IMR-90 (cell line): ENCODE results near the gene PREB. TPM values are rescaled to one million over a fixed set of nuclear protein-coding genes. Genes with fewer than 3 reads are reported as not detected.
A peak's percentile ranks its signal among the peaks of the same experiment; 100 is the strongest.

Source experiments
- ATAC-seq: fragments of 200-7000 bp; cut with Tn5 transposase; 2 replicates; pipeline ENCODE4 v1.9.1; 2020; ENCODE audit warnings: low read depth, mild to moderate bottlenecking, moderate library complexity
- BruUV-seq: library from RNA; stranded (reverse); fragments of 400-500 nt; replicated peaks from 2 replicates; lab custom pipeline; 2021; lab: Mats Ljungman, UMichigan
- CTCF ChIA-PET: fragments of 300-600 bp; formaldehyde crosslinking; extraction: SDS; loops from one replicate; lab custom pipeline; 2021; ENCODE audit warnings: antibody characterized with exemption; lab: Yijun Ruan, JAX
- POLR2A ChIA-PET: fragments of 300-600 bp; sonication (Branson Sonifier 250); formaldehyde crosslinking; loops from one replicate; lab custom pipeline; 2022; ENCODE audit warnings: antibody characterized with exemption; ENCODE audit not compliant: unreplicated experiment; lab: Charles Lee
- DNase-seq: peaks from one replicate; pipeline ENCODE4 v3.0.0; 2013
- H2AFZ ChIP-seq: replicated peaks from 2 replicates; pipeline ENCODE3; 2013; ENCODE audit warnings: low read length, mild to moderate bottlenecking; ENCODE audit not compliant: poor library complexity
- H2AK5ac ChIP-seq: 2 replicates; pipeline ENCODE4 v1.6.1; 2013; ENCODE audit warnings: low read depth, low read length, inconsistent platforms
- H2AK9ac ChIP-seq: replicated peaks from 2 replicates; pipeline ENCODE3; 2013; ENCODE audit warnings: mild to moderate bottlenecking, low read depth, low read length, moderate library complexity; ENCODE audit not compliant: poor library complexity
- H2BK120ac ChIP-seq: 2 replicates; pipeline ENCODE4 v1.6.1; 2013; ENCODE audit warnings: low read depth, low read length, inconsistent platforms
- H2BK15ac ChIP-seq: 3 replicates; pipeline ENCODE4 v1.6.1; 2013; ENCODE audit warnings: low read depth, low read length, inconsistent platforms
- H2BK20ac ChIP-seq: 2 replicates; pipeline ENCODE4 v1.6.1; 2013; ENCODE audit warnings: low read depth, mild to moderate bottlenecking, inconsistent platforms, low read length, moderate library complexity
- H2BK5ac ChIP-seq: 2 replicates; pipeline ENCODE4 v1.6.1; 2013; ENCODE audit warnings: mild to moderate bottlenecking, low read depth, low read length, inconsistent platforms; ENCODE audit not compliant: poor library complexity, severe bottlenecking
- H3K14ac ChIP-seq: replicated peaks from 2 replicates; pipeline ENCODE4 v1.6.1; 2013; ENCODE audit warnings: low read depth, low read length, inconsistent platforms
- H3K18ac ChIP-seq: 2 replicates; pipeline ENCODE4 v1.6.1; 2013; ENCODE audit warnings: low read depth, low read length, control low read depth
- H3K23ac ChIP-seq: 2 replicates; pipeline ENCODE4 v1.6.1; 2013; ENCODE audit warnings: low read depth, low read length, inconsistent platforms
- H3K27ac ChIP-seq: 2 replicates; pipeline ENCODE4 v1.5.1; 2013; ENCODE audit warnings: mild to moderate bottlenecking, control low read depth, low read length; ENCODE audit not compliant: insufficient read depth
- H3K27me3 ChIP-seq: 2 replicates; pipeline ENCODE4 v1.6.1; 2013; ENCODE audit warnings: low read length; ENCODE audit not compliant: control insufficient read depth, insufficient read depth
- H3K36me3 ChIP-seq: 2 replicates; pipeline ENCODE4 v1.6.1; 2013; ENCODE audit warnings: low read length, mixed read lengths; ENCODE audit not compliant: control insufficient read depth, insufficient read depth
- H3K4ac ChIP-seq: 2 replicates; pipeline ENCODE4 v1.6.1; 2013; ENCODE audit warnings: low read depth, low read length, inconsistent platforms
- H3K4me1 ChIP-seq: 2 replicates; pipeline ENCODE4 v1.6.1; 2013; ENCODE audit warnings: low read length, mixed read lengths; ENCODE audit not compliant: control insufficient read depth, insufficient read depth
- H3K4me2 ChIP-seq: 2 replicates; pipeline ENCODE4 v1.6.1; 2013; ENCODE audit warnings: low read depth, mild to moderate bottlenecking, control low read depth, low read length, moderate library complexity
- H3K4me3 ChIP-seq: 2 replicates; pipeline ENCODE4 v1.5.1; 2013; ENCODE audit warnings: low read depth, mild to moderate bottlenecking, control low read depth, low read length, moderate library complexity; ENCODE audit not compliant: insufficient read depth
- H3K56ac ChIP-seq: 2 replicates; pipeline ENCODE4 v1.6.1; 2013; ENCODE audit warnings: low read length, inconsistent platforms; ENCODE audit not compliant: insufficient read depth; ENCODE audit errors: extremely low read depth
- H3K79me1 ChIP-seq, 2 experiments: 2 replicates each; pipeline ENCODE4 v1.6.1; 2013; ENCODE audit warnings: low read length in 2 of 2, inconsistent platforms in 1 of 2, low read depth in 1 of 2
- H3K9ac ChIP-seq: 2 replicates; pipeline ENCODE4 v1.6.1; 2013; ENCODE audit warnings: low read depth, low read length, control low read depth
- H3K9me1 ChIP-seq: 2 replicates; pipeline ENCODE4 v1.6.1; 2013; ENCODE audit warnings: low read length, inconsistent platforms; ENCODE audit not compliant: insufficient read depth
- H3K9me3 ChIP-seq: 2 replicates; pipeline ENCODE4 v1.6.1; 2013; ENCODE audit warnings: low read length; ENCODE audit not compliant: control insufficient read depth, insufficient read depth
- H4K20me1 ChIP-seq: 2 replicates; pipeline ENCODE4 v1.6.1; 2013; ENCODE audit warnings: low read length, inconsistent platforms; ENCODE audit not compliant: insufficient read depth
- H4K5ac ChIP-seq: 2 replicates; pipeline ENCODE4 v1.6.1; 2013; ENCODE audit warnings: mild to moderate bottlenecking, low read depth, low read length, control low read depth
- H4K8ac ChIP-seq, 2 experiments: 2 replicates each; pipeline ENCODE4 v1.6.1; 2013; ENCODE audit warnings: low read depth in 2 of 2, low read length in 2 of 2, control low read depth in 1 of 2, inconsistent platforms in 1 of 2
- H4K91ac ChIP-seq: 2 replicates; pipeline ENCODE4 v1.6.1; 2013; ENCODE audit warnings: low read depth, low read length, inconsistent platforms; ENCODE audit not compliant: insufficient read depth
- BHLHE40 ChIP-seq: fragments of 150-350 bp; IDR thresholded peaks from 2 replicates; pipeline ENCODE4 v1.6.1; 2016; ENCODE audit warnings: mild to moderate bottlenecking, low read depth, low read length
- CEBPB ChIP-seq: IDR thresholded peaks from 2 replicates; pipeline ENCODE4 v1.6.1; 2012; ENCODE audit warnings: low read depth, low read length, improper control_type of control experiment
- CTCF ChIP-seq: conservative IDR thresholded peaks from 2 replicates; pipeline ENCODE4 v1.5.1; 2012; ENCODE audit warnings: mild to moderate bottlenecking, low read depth, low read length, improper control_type of control experiment
- FOS ChIP-seq: fragments of 150-350 bp; IDR thresholded peaks from 2 replicates; pipeline ENCODE4 v1.6.1; 2016; ENCODE audit warnings: low read depth, low read length
- MAFK ChIP-seq: IDR thresholded peaks from 2 replicates; pipeline ENCODE4 v1.6.1; 2012; ENCODE audit warnings: low read depth, low read length, improper control_type of control experiment
- MAZ ChIP-seq: IDR thresholded peaks from 2 replicates; pipeline ENCODE4 v1.6.1; 2012; ENCODE audit warnings: low read depth, mild to moderate bottlenecking, low read length, improper control_type of control experiment, moderate library complexity, borderline replicate concordance
- MXI1 ChIP-seq: IDR thresholded peaks from 2 replicates; pipeline ENCODE4 v1.6.1; 2012; ENCODE audit warnings: low read depth, mild to moderate bottlenecking, low read length, moderate library complexity, borderline replicate concordance
- NFE2L2 ChIP-seq: fragments of 150-350 bp; IDR thresholded peaks from 2 replicates; pipeline ENCODE4 v1.6.1; 2016; ENCODE audit warnings: low read depth, mild to moderate bottlenecking, low read length
- POLR2A ChIP-seq: IDR thresholded peaks from 2 replicates; pipeline ENCODE4 v1.6.1; 2012; ENCODE audit warnings: mild to moderate bottlenecking, low read depth, low read length
- RAD21 ChIP-seq: IDR thresholded peaks from 2 replicates; pipeline ENCODE4 v1.6.1; 2012; ENCODE audit warnings: low read length, improper control_type of control experiment
- RCOR1 ChIP-seq: IDR thresholded peaks from 2 replicates; pipeline ENCODE4 v1.6.1; 2012; ENCODE audit warnings: mild to moderate bottlenecking, low read length, improper control_type of control experiment; ENCODE audit not compliant: insufficient replicate concordance
- RFX5 ChIP-seq: IDR thresholded peaks from 2 replicates; pipeline ENCODE4 v1.8.0; 2012; ENCODE audit warnings: low read depth, mild to moderate bottlenecking, low read length, moderate library complexity
- SMC3 ChIP-seq: fragments of 150-350 bp; IDR thresholded peaks from 2 replicates; pipeline ENCODE4 v1.6.1; 2016; ENCODE audit warnings: low read depth, mild to moderate bottlenecking, antibody characterized with exemption, low read length, moderate library complexity
- USF2 ChIP-seq: fragments of 150-350 bp; IDR thresholded peaks from 2 replicates; pipeline ENCODE4 v1.6.1; 2017; ENCODE audit warnings: mild to moderate bottlenecking, antibody characterized with exemption, low read length, low read depth
- WGBS, 2 experiments: methylation state at CpG; one replicate each; pipeline versions ENCODE4 v1.1.5 to v1.1.7; 2013; ENCODE audit warnings: missing lambda C conversion rate in 2 of 2; ENCODE audit not compliant: insufficient read length in 1 of 2; ENCODE audit errors: extremely low coverage in 2 of 2; 5-methylcytosine and 5-hydroxymethylcytosine counted together
- dilution Hi-C: fragments of 300-500 bp; cut with HindIII; formaldehyde crosslinking; loops from one replicate; pipeline ENCODE4 v1.14.3; 2018; ENCODE audit warnings: low sequenced_read_pairs; ENCODE audit not compliant: unreplicated experiment
- in situ Hi-C: fragments of 300-500 bp; cut with MboI; formaldehyde crosslinking; loops from 3 replicates; pipeline ENCODE4 v1.14.3; 2019; ENCODE audit warnings: low sequenced_read_pairs, inconsistent platforms, mixed read lengths
- intact Hi-C: fragments of 100-400 bp; cut with micrococcal nuclease; formaldehyde crosslinking; loops from 2 replicates; pipeline ENCODE4 v1.10.0; 2022
- polyA plus RNA-seq, 3 experiments: library from polyadenylated mRNA; depleted of rRNA; stranded (reverse); fragments of >200 nt; gene quantifications; 2 replicates each; pipeline ENCODE4 v1.2.3, GENCODE V29; 2012; ENCODE audit warnings: low replicate concordance in 1 of 3
- total RNA-seq: library from RNA; depleted of rRNA; stranded (reverse); fragments of >200 nt; gene quantifications from 2 replicates; pipeline ENCODE4 v1.2.3, GENCODE V29; 2012
- TF ChIP-seq, protein P1 (sequence below): fragments of 150-350 bp; IDR thresholded peaks from 2 replicates; pipeline ENCODE4 v1.6.1; 2016; ENCODE audit warnings: low read depth, mild to moderate bottlenecking, low read length, moderate library complexity, borderline replicate concordance

Gene PREB
- total and polyA plus RNA-seq, 2 of the 4 experiments (the other 2 are of a cell fraction), result 38.9 to 52.2 TPM

DNA sequence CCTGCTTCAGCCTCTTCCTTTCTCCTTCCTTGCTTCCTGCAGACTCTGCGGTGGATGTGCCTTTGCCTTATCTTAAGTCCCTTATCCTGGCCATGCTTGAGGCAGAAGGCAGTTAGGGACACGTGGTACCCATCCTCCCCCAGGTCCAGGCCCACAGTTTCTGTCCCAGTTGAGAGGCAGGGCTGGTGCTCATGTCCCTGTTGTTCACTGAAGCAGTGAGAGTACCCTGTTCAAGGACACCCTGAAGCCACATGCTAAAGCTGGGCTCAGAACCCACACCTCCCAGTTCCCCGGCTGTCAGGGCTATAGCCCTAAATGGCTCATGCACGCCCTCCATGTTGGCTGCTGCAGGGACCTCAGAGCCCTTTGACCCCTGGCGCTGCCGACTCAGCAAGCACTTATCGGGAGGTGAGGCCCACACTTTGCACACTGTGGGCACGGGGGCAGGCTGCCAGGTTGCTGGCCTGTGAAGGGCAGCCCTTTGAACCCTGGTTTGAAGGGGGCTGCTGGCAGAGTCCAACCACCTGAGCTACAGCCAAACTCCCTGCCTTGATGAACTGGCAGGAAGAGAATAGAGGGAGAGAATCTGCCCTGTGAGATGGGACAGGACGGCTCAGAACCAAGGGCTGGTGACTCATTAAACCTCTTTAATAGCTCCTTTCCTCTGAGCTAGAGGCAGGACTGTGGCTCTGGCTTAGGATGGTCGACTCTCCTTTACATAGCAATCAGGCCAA is 41.6 kb downstream of the PREB start:
- POLR2A ChIA-PET, result no interaction called here
- H3K9me1 ChIP-seq, result peaks cover 7% of the 10 kb centered on the region; the same call in 1 of the 2 replicates
- H3K9me3 ChIP-seq, result no peaks in the 10 kb centered on the region
- CTCF ChIA-PET, result no interaction called here
- H3K4me1 ChIP-seq, result 0 out of 2 replicates have a peak, but pooled peaks cover 3% of the 10 kb centered on the region
- H2BK5ac ChIP-seq, result no peak overlapping the region
- ATAC-seq (peak; percentile 36; the same call in 1 of the 2 replicates), DNase-seq (no peak)
- no peak overlapping the region for H3K23ac ChIP-seq
- no peak overlapping the region for H3K4me2 ChIP-seq
- dilution Hi-C loops (no loop called here), intact Hi-C loops (no loop called here), in situ Hi-C loops (no loop called here)
- no peak overlapping the region for H2BK20ac ChIP-seq
- no peaks in the 10 kb centered on the region for H3K36me3 ChIP-seq
- H2AK9ac ChIP-seq, result peak overlapping the region; percentile 57
- H2AK5ac ChIP-seq, result peak overlapping the region; percentile 63; the same call in 1 of the 2 replicates
- no peak overlapping the region for H4K8ac ChIP-seq
- H2BK15ac ChIP-seq, result no peak overlapping the region
- H3K79me1 ChIP-seq, result no peaks in the 10 kb centered on the region
- no TSS peak for BruUV-seq
- WGBS, 2 experiments, result 70% methylated on average over 2 of the region's 10 CpGs; no CpG with 5 or more reads in 1 of the 2 experiments
- H3K14ac ChIP-seq, result no peak overlapping the region
- H3K18ac ChIP-seq, result no peak overlapping the region
- H3K27ac ChIP-seq, result no peak overlapping the region
- H3K9ac ChIP-seq, result no peak overlapping the region
- no peak overlapping the region for H4K91ac ChIP-seq
- H4K20me1 ChIP-seq, result no peaks in the 10 kb centered on the region; the same call in 1 of the 2 replicates
- no peak overlapping the region for H2BK120ac ChIP-seq
- H3K27me3 ChIP-seq, result no peaks in the 10 kb centered on the region
- H4K5ac ChIP-seq, result no peak overlapping the region
- H2AFZ ChIP-seq, result peak overlapping the region; percentile 48
- H3K4me3 ChIP-seq, result no peak overlapping the region
- H3K56ac ChIP-seq, result no peak overlapping the region
- no peak overlapping the region for H3K4ac ChIP-seq
- no peak for TF ChIP-seq BHLHE40
- TF ChIP-seq USF2, result no peak
- TF ChIP-seq MXI1, result no peak
- TF ChIP-seq RCOR1, result no peak
- TF ChIP-seq RFX5, result no peak
- no peak for TF ChIP-seq FOS
- no peak for TF ChIP-seq MAZ
- no peak for TF ChIP-seq SMC3
- no peak for TF ChIP-seq CEBPB
- no peak for TF ChIP-seq CTCF
- no peak for TF ChIP-seq NFE2L2
- TF ChIP-seq POLR2A, result no peak
- TF ChIP-seq, protein P1, sequence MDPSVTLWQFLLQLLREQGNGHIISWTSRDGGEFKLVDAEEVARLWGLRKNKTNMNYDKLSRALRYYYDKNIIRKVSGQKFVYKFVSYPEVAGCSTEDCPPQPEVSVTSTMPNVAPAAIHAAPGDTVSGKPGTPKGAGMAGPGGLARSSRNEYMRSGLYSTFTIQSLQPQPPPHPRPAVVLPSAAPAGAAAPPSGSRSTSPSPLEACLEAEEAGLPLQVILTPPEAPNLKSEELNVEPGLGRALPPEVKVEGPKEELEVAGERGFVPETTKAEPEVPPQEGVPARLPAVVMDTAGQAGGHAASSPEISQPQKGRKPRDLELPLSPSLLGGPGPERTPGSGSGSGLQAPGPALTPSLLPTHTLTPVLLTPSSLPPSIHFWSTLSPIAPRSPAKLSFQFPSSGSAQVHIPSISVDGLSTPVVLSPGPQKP, result no peak
- TF ChIP-seq MAFK, result no peak
- TF ChIP-seq RAD21, result no peak
